Naive thymus-derived CD8-positive, alpha-beta T cell (primary cell): ENCODE results near the gene HERC6. TPM values are rescaled to one million over a fixed set of nuclear protein-coding genes. Genes with fewer than 3 reads are reported as not detected.

Experiments used
- ATAC-seq, 2 donors: fragments of 150-1000 bp; cut with Tn5 transposase in 1 of 2; sonication (Bioruptor Pico), chemical (Tn5 transposase) in 1 of 2; 1 replicate in 1 of 2; 2 replicates in 1 of 2; pipeline ENCODE4 v1.10.0; 2021; ENCODE audit warnings: mild to moderate bottlenecking in 2 of 2, moderate library complexity in 2 of 2
- POLR2A ChIA-PET: fragments of 350-600 bp; sonication (Branson Sonifier 250); formaldehyde crosslinking; loops from one replicate; lab custom pipeline; 2021; ENCODE audit warnings: antibody characterized with exemption; lab: Charles Lee
- DNase-seq, 10 donors: peaks; one replicate each; pipeline versions ENCODE4 v3.0.0 to v3.0.0-alpha.2; 2020 to 2022
- H3K27ac Mint-ChIP-seq, 10 donors: one replicate each; pipeline ENCODE4 v1.8.0; 2020 to 2022; ENCODE audit warnings: mild to moderate bottlenecking in 10 of 10, mixed read lengths in 10 of 10, moderate library complexity in 4 of 10, inconsistent platforms in 1 of 10
- H3K27me3 Mint-ChIP-seq, 5 donors: one replicate each; pipeline ENCODE4 v1.8.0; 2021 to 2022; ENCODE audit warnings: mixed read lengths in 5 of 5
- H3K36me3 Mint-ChIP-seq, 3 donors: one replicate each; pipeline ENCODE4 v1.8.0; 2020 to 2022; ENCODE audit warnings: mixed read lengths in 3 of 3, mild to moderate bottlenecking in 2 of 3, inconsistent platforms in 1 of 3
- H3K4me1 Mint-ChIP-seq, 4 donors: one replicate each; pipeline ENCODE4 v1.8.0; 2021 to 2022; ENCODE audit warnings: mixed read lengths in 4 of 4
- H3K4me3 Mint-ChIP-seq, 10 donors: one replicate each; pipeline ENCODE4 v1.8.0; 2020 to 2022; ENCODE audit warnings: mild to moderate bottlenecking in 10 of 10, mixed read lengths in 10 of 10, moderate library complexity in 6 of 10, inconsistent platforms in 1 of 10
- H3K9me3 Mint-ChIP-seq, 9 donors: one replicate each; pipeline ENCODE4 v1.8.0; 2020 to 2022; ENCODE audit warnings: mixed read lengths in 9 of 9, mild to moderate bottlenecking in 3 of 9, inconsistent platforms in 1 of 9, moderate library complexity in 1 of 9
- polyA plus RNA-seq, 3 donors: library from polyadenylated mRNA; unstranded; fragments of 300-500 nt; fragmentation: Illumina TruSeq; gene quantifications; one replicate each; pipeline ENCODE4 v1.2.3, GENCODE V29; 2021
- total RNA-seq, 8 experiments: library from RNA in 2 of 8; stranded (reverse) in 2 of 8; gene quantifications; one replicate each; pipeline ENCODE4 v1.2.3 and lab custom pipeline; 2021 to 2026

Gene HERC6
- total and polyA plus RNA-seq, 5 experiments from 2014 or later: 10.8 to 35.5 (median 18.4) TPM

DNA sequence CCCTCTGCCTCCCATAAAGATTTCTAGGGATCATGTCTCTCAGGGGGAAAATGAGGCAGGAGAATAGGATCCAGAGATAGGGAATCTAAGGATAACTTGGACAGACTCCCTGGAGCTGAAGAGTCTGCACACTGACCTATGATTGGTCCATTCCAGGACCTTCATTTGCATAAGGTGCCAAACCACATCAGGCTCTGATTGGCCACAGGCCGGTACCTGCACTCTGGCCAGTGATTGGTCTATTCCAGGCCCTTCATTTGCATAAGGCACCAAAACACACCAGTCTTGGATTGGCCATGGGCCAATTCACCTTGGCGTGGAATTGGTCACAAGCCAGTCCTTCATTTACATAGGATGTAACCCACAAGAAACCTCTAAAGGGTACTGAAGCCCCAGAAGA lies 74.3 kb downstream of the HERC6 start:
- Mint-ChIP-seq H3K27ac (no peak overlapping the region), H3K36me3 (peaks cover 0 to 2% (median 0%) of the 10 kb centered on the region in 3 donors), H3K4me3 (no peak overlapping the region), H3K27me3 (no peaks in the 10 kb centered on the region), H3K9me3 (no peaks in the 10 kb centered on the region), H3K4me1 (peaks cover 5 to 25% (median 14%) of the 10 kb centered on the region in 4 donors)
- DNase-seq: no peak
- no peak for ATAC-seq
- POLR2A ChIA-PET: no interaction called here

DNA sequence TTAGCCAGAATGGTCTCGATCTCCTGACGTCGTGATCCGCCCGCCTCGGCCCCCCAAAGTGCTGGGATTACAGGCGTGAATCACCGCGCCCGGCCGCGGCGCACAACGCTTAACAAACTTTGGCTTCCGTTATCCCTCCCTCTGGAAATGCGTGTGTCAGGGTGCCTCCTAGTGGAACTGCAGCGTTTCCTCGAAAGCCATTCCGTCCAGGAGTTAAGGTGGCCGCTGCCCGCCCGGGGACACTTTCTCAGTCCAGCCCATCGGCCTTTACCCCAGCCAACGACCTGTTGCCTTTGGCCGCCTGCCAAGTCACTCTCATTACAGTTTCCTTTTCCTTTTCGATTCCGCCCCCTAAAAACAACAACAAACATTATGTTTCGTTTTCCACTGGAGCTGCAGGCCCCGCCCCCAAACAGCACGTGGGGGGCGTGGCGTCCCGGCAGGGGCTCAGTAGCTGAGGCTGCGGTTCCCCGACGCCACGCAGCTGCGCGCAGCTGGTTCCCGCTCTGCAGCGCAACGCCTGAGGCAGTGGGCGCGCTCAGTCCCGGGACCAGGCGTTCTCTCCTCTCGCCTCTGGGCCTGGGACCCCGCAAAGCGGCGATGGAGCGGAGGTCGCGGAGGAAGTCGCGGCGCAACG lies 78.1 kb downstream of the HERC6 start, which contains the start of gene HERC5:
Gene HERC5, plus strand, starts transcription at position 450 of the 637 bp plus-strand sequence. Its CDS starts 151 bp downstream, at position 601.
- H3K36me3 Mint-ChIP-seq: peaks cover 0 to 2% (median 0%) of the 10 kb centered on the region in 3 donors
- peaks cover 6 to 41% (median 23%) of the 10 kb centered on the region in 4 donors for H3K4me1 Mint-ChIP-seq
- peak within 1 kb of the TSS; percentile 87 to 100 (median 100) for H3K4me3 Mint-ChIP-seq
- H3K27ac Mint-ChIP-seq: peak within 1 kb of the TSS; percentile 96 to 100 (median 98)
- no peaks in the 10 kb centered on the region for H3K9me3 Mint-ChIP-seq
- DNase-seq: peak; percentile 86 to 94 (median 90)
- peak; percentile 95 to 96 for ATAC-seq
- H3K27me3 Mint-ChIP-seq: no peaks in the 10 kb centered on the region
- POLR2A ChIA-PET: interaction anchor here (0.5 to 3.5 kb wide), 10 partner anchors 9 to 1071 kb away, joined by 3 to 38 read pairs (median 5); partner anchors contain the start of genes HERC3, HERC6, PPM1K and PYURF

DNA sequence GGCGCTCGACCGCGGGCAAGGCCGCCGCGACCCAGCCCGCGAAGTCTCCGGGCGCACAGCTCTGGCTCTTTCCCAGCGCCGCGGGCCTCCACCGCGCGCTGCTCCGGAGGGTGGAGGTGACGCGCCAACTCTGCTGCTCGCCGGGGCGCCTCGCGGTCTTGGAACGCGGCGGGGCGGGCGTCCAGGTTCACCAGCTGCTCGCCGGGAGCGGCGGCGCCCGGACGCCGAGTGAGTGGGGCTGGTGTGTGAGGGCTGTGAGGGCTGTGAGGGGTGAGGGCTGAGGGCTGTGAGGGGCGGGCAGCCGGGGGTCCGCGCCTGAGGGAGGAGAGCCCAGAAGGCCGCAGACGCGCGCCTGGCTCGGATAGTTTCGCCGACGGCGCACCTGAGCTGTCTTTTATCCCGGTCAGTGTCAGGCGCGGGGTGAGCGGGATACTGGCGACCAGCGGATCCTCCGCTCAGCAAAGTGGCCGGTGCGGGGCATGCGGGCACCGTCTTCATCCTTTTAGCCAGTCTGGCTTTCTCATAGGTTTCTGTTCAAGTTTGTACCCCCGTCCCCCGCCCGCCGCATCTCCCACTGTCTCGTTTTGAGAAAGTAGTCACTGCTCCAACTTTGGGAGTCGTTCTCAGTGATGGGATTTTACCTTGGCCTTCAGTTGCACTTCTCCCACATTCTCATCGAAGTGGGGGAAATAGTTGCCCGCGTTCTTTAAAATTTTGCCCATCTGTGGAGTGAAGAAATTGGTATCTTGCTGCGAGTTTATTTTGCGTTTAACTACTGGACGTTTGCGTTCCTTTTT lies 78.9 kb downstream of the HERC6 start:
- Mint-ChIP-seq H3K27ac (peak overlapping the region; percentile 60 to 100 (median 94)), H3K4me3 (peak overlapping the region; percentile 87 to 100 (median 100)), H3K9me3 (no peaks in the 10 kb centered on the region), H3K4me1 (peaks cover 8 to 41% (median 29%) of the 10 kb centered on the region in 4 donors), H3K36me3 (peaks cover 0 to 2% (median 0%) of the 10 kb centered on the region in 3 donors), H3K27me3 (no peaks in the 10 kb centered on the region)
- ATAC-seq (peak; percentile 65 to 67), DNase-seq (peak in 4 of 10 donors; percentile 38 to 72 (median 42))
- POLR2A ChIA-PET: interaction anchor here (0.5 to 3.5 kb wide), 11 partner anchors 10 to 1071 kb away, joined by 3 to 38 read pairs (median 5); partner anchors contain the start of genes HERC3, HERC6, PPM1K and PYURF

DNA sequence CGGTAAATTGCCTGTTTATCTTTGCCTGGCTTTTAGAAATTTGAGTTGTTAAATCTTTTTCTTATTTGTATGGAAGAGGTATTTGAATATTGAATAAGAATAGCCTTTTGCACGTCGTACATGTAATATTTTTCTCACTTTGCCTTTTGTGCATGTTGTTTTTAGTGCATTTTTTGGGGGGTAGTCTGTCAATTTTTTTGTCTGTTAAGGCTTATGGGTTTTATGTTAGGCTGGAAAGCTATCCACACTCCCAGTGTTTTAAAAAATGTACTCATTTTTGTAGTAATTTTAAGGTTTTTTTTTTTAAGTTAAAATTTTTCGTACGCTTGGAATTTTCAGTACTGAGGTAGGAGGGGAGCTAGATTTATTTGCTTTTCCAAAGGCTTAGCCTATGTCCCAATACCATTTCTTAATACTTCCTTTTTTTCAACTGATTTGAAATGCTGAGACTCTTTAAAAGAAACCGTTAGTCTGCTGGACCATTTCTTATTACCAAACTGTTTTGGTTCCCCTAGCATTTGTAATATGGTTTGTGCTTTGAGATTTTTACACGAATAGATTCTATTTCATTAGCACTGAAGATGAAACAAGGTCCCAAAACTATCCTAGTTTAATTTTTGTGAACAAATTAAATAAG lies 79.6 kb downstream of the HERC6 start:
- POLR2A ChIA-PET: interaction anchor here (1.6 to 3.5 kb wide), 4 partner anchors 65 to 155 kb away, joined by 4 to 33 read pairs (median 7); partner anchors contain the start of genes HERC6 and PYURF
- DNase-seq (no peak), ATAC-seq (no peak)
- Mint-ChIP-seq H3K4me1 (peaks cover 8 to 41% (median 30%) of the 10 kb centered on the region in 4 donors), H3K4me3 (peak overlapping the region; percentile 87 to 100 (median 99)), H3K9me3 (no peaks in the 10 kb centered on the region), H3K27ac (peak overlapping the region; percentile 44 to 97 (median 90)), H3K27me3 (no peaks in the 10 kb centered on the region), H3K36me3 (peaks cover 0 to 4% (median 0%) of the 10 kb centered on the region in 3 donors)

DNA sequence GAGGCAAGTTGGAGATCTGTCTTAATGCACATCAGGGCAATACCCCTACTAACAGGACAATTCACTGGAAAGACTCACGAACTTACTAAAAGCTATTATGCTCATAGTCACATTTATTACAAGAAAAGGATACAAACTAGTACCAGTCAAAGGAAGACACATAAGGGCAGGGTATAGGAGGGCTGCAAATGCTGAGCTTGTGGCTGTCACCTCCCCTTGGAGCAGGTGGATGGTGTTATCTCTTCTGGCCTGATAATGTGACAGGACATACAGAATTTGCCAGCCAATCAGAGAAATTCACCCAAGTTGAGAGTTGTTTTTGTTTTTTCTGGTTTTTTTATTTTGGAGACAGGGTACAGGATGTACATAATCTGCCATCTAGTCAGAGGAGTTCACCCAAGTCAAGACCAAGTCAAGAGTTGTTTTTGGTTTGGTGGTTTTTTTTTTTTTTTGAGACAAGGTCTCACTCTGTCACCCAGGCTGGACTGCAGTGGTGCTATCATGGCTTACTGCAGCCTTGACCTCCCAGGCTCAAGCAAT lies 87.1 kb downstream of the HERC6 start:
- Mint-ChIP-seq H3K36me3 (peaks cover 8 to 43% (median 42%) of the 10 kb centered on the region in 3 donors), H3K27me3 (no peaks in the 10 kb centered on the region), H3K4me1 (peaks cover 4 to 8% (median 7%) of the 10 kb centered on the region in 4 donors), H3K9me3 (no peaks in the 10 kb centered on the region), H3K4me3 (no peak overlapping the region), H3K27ac (peak overlapping the region in 1 of 10 donors; percentile 9)
- ATAC-seq (no peak), DNase-seq (no peak)
- POLR2A ChIA-PET: no interaction called here

DNA sequence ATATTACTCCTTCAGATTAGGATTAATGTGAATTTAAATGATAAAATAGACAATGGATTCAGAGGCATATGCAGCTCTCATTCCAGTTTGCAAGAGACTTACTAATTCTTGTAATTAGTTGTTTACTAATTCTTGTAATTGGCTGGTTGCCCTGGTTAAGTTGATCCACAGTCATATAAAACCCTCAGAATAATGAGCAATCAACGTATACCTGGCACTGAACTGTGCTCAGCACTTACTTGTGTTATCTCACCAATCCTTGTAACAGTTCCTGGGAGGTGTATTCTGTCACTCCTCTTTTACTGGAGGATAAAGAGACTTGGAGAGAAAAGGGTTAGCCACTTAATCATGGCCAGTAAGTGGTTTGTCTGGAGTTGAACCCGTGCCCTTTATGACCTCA lies 88.7 kb downstream of the HERC6 start:
- no peak for ATAC-seq
- POLR2A ChIA-PET: no interaction called here
- H3K27me3 Mint-ChIP-seq: no peaks in the 10 kb centered on the region

DNA sequence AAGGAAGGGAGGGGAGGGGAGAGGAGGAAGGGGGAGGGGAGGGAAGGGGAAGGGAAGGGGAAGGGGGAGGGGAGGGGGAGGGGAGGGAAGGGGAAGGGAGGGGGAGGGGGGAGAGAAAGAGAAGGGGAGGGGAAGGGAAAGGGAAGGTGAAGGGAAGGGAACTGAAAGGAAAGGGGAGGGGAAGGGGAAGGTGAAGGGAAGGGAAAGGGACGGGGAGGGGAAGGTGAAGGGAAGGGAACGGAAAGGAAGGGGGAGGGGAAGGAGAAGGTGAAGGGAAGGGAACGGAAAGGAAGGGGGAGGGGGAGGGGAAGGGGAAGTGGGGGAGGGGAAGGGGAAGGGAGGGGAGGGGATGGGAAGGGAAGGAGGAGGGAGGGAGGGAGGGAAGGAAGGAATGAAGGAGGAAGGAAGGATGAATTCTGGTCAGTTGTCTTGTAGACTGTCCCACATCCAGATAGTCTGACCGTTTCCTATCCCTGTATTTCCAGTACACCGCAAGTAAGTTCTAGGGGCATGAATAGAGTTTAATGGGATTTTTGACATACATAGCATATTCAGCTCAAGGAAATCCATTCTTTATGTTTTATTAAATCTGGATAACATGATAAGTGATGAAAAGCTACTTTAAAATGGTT lies 98.7 kb downstream of the HERC6 start:
- POLR2A ChIA-PET: no interaction called here
- ATAC-seq (no peak), DNase-seq (no peak)
- H3K4me1 Mint-ChIP-seq: peaks cover 0 to 3% (median under 1%) of the 10 kb centered on the region in 4 donors
- H3K9me3 Mint-ChIP-seq: no peaks in the 10 kb centered on the region
- no peak overlapping the region for H3K27ac Mint-ChIP-seq
- H3K36me3 Mint-ChIP-seq: peaks cover 4 to 46% (median 35%) of the 10 kb centered on the region in 3 donors
- H3K27me3 Mint-ChIP-seq: no peaks in the 10 kb centered on the region
- no peak overlapping the region for H3K4me3 Mint-ChIP-seq

More for the DNA sequence above, 88.7 kb downstream of the HERC6 start:
- H3K4me1 Mint-ChIP-seq: peaks cover 1 to 8% (median 2%) of the 10 kb centered on the region in 4 donors
- no peak for DNase-seq
- H3K4me3 Mint-ChIP-seq: no peak overlapping the region
- H3K27ac Mint-ChIP-seq: no peak overlapping the region
- H3K36me3 Mint-ChIP-seq: peaks cover 8 to 60% (median 47%) of the 10 kb centered on the region in 3 donors
- H3K9me3 Mint-ChIP-seq: no peaks in the 10 kb centered on the region

DNA sequence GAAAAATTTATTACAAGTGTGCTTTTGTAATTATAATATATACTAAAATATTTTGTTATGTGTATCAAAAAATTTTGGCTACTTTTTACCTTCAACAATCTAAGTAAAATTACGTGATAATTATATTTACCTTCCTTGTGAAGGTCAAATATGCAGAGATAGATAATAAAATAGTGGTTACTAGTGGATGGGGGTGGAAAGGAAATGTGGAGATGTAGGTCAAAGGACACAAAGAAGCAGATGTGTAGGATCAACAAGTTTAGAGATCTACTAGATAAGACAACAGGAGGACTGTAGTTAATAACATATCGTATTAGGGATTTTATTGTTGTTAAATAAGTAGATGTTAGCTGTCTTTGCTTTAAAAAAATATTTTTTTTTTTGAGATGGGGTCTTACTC lies 99.6 kb downstream of the HERC6 start:
- H3K9me3 Mint-ChIP-seq: no peaks in the 10 kb centered on the region
- H3K36me3 Mint-ChIP-seq: peaks cover 4 to 41% (median 31%) of the 10 kb centered on the region in 3 donors
- H3K4me1 Mint-ChIP-seq: peaks cover 0 to 3% (median under 1%) of the 10 kb centered on the region in 4 donors
- no peak overlapping the region for H3K27ac Mint-ChIP-seq
- DNase-seq (no peak), ATAC-seq (no peak)
- H3K27me3 Mint-ChIP-seq: no peaks in the 10 kb centered on the region
- POLR2A ChIA-PET: no interaction called here
- H3K4me3 Mint-ChIP-seq: no peak overlapping the region

DNA sequence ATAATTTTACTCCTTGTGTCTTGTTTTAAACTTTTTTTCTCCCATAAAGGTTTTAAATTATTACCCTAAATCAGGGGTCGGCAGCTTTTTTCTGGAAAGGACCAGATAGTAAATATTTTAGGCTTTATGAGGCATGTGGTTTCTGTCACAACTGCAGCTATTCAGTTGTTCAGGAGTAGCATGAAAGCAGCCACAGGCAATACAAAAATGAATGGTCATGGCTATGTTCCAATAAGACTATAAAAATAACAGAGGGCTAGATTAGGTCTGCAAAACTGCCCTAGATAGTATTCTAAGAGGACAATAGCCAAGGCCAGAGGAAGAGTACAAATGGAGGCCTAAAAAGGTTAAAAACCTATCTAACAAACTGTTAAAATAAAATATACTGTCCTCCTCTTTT lies 102.9 kb downstream of the HERC6 start:
- peaks cover 0 to 33% (median 17%) of the 10 kb centered on the region in 3 donors for H3K36me3 Mint-ChIP-seq
- POLR2A ChIA-PET: no interaction called here
- H3K9me3 Mint-ChIP-seq: no peaks in the 10 kb centered on the region

DNA sequence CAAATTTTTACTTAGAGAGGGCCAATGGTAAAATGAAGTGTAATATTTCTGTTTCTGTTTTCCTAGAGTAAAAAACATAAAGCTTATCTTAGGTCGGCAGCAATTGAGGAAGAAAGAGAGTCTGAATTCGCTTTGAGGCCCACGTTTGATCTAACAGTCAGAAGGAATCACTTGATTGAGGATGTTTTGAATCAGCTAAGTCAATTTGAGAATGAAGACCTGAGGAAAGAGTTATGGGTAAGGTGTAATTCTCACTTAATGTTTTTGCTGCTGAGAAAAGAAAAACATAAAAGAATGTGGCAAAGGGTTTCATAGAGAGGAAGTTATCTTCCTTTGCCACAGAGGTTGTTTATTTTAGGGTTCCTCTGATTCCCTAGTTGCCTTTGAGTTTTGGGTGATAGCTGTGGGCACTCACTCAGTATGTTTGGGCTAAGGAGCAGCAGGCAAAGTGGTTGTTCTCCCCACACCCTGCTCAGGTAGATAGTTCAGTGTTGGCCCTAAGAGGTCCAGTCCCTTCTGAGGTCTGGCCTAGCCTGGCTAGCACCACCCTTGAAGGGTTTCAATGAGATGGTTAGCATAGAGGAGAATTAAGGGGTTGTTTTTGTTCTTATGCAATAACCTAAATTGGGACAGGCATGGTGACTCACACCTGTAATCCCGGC lies 110.6 kb downstream of the HERC6 start:
- DNase-seq (peak in 2 of 10 donors; percentile 7 to 22), ATAC-seq (peak in 1 of 2 donors; percentile 20)
- POLR2A ChIA-PET: interaction anchor here (1.1 to 1.2 kb wide), 2 partner anchors 32 to 206 kb away, joined by 3 to 5 read pairs; partner anchors contain the start of gene HERC5
- Mint-ChIP-seq H3K27me3 (no peaks in the 10 kb centered on the region), H3K9me3 (no peaks in the 10 kb centered on the region), H3K4me1 (peaks cover 13 to 16% (median 15%) of the 10 kb centered on the region in 4 donors), H3K4me3 (peak overlapping the region in 5 of 10 donors; percentile 0 to 8 (median 3)), H3K27ac (peak overlapping the region; percentile 20 to 89 (median 74)), H3K36me3 (peaks cover 5 to 32% (median 25%) of the 10 kb centered on the region in 3 donors)

More for the DNA sequence above, 102.9 kb downstream of the HERC6 start:
- Mint-ChIP-seq H3K4me1 (peaks cover 0 to 2% (median 0%) of the 10 kb centered on the region in 4 donors), H3K27me3 (no peaks in the 10 kb centered on the region), H3K27ac (no peak overlapping the region), H3K4me3 (no peak overlapping the region)
- DNase-seq: no peak
- ATAC-seq: no peak
